HG03097 (cell line): ENCODE measurements around the gene MET.

Source experiments
- ATAC-seq: cut with Tn5 transposase; IDR thresholded peaks from one replicate; pipeline ENCODE4 v1.9.1; 2021; ENCODE audit not compliant: unreplicated experiment, low FRiP score

Gene MET

GRCh38 chr7:116661865-116662264 is 10.1 kb upstream of the MET start:
- no peak for ATAC-seq

- ATAC-seq = no peak
Measured at GRCh38 chr7:116663744-116664143, 8.3 kb upstream of the MET start.

GRCh38 chr7:116665332-116665996 is 6.5 kb upstream of the MET start:
- ATAC-seq = no peak

- ATAC-seq = no peak
Measured at GRCh38 chr7:116669769-116670168, 2.2 kb upstream of the MET start.

- ATAC-seq = no peak
Measured at GRCh38 chr7:116670409-116671015, 1.5 kb upstream of the MET start.

GRCh38 chr7:116671111-116671510 is 885 bp upstream of the MET start:
- ATAC-seq = no peak

- no peak for ATAC-seq
Measured at GRCh38 chr7:116672596-116673456, 830 bp downstream of the MET start.

GRCh38 chr7:116673457-116673865 is 1.5 kb downstream of the MET start:
- no peak for ATAC-seq

- no peak for ATAC-seq
Measured at GRCh38 chr7:116674508-116675173, 2.6 kb downstream of the MET start.

- no peak for ATAC-seq
Measured at GRCh38 chr7:116675812-116676355, 3.9 kb downstream of the MET start.

- no peak for ATAC-seq
Measured at GRCh38 chr7:116678780-116679179, 6.8 kb downstream of the MET start.

GRCh38 chr7:116679500-116679899 is 7.5 kb downstream of the MET start:
- no peak for ATAC-seq

- peak; percentile 100 for ATAC-seq
Measured at GRCh38 chr7:116683786-116684185, 11.8 kb downstream of the MET start.

- no peak for ATAC-seq
Measured at GRCh38 chr7:116686033-116686432, 14.0 kb downstream of the MET start.

- ATAC-seq = no peak
Measured at GRCh38 chr7:116686812-116687419, 14.9 kb downstream of the MET start.

- no peak for ATAC-seq
Measured at GRCh38 chr7:116687801-116688201, 15.8 kb downstream of the MET start.

- ATAC-seq = no peak
Measured at GRCh38 chr7:116689790-116690259, 17.8 kb downstream of the MET start.

- no peak for ATAC-seq
Measured at GRCh38 chr7:116691664-116692063, 19.7 kb downstream of the MET start.

- no peak for ATAC-seq
Measured at GRCh38 chr7:116692401-116693308, 20.7 kb downstream of the MET start.
